PC-9 (cell line): ENCODE data around the gene PRMT1. TPM values are rescaled to one million over a fixed set of nuclear protein-coding genes. Genes with fewer than 3 reads are reported as not detected.

ENCODE experiments used
- BruUV-seq: library from RNA; stranded (reverse); fragments of 400-500 nt; replicated peaks from 2 replicates; lab custom pipeline; 2021; lab: Mats Ljungman, UMichigan
- CTCF ChIA-PET: fragments of 300-600 bp; sonication (Branson Sonifier 250); formaldehyde crosslinking; loops from one replicate; lab custom pipeline; 2022; ENCODE audit warnings: antibody characterized with exemption; lab: Charles Lee
- POLR2A ChIA-PET: fragments of 300-600 bp; sonication (Branson Sonifier 250); formaldehyde crosslinking; loops from one replicate; lab custom pipeline; 2022; ENCODE audit warnings: antibody characterized with exemption; ENCODE audit not compliant: unreplicated experiment; lab: Charles Lee
- DNase-seq, 2 experiments: peaks; one replicate each; pipeline versions ENCODE4 v3.0.0 to v3.0.0-alpha.2; 2015 to 2022; ENCODE audit warnings: mixed read lengths in 1 of 2
- H2AFZ ChIP-seq: fragments of 200-600 bp; sonication (generic); 2 replicates; pipeline ENCODE4 v1.8.1; 2017; ENCODE audit warnings: antibody characterized with exemption
- H3F3A ChIP-seq: fragments of 200-600 bp; sonication (generic); 2 replicates; pipeline ENCODE4 v1.8.1; 2017; ENCODE audit warnings: antibody characterized with exemption, mild to moderate bottlenecking, low read depth; ENCODE audit not compliant: insufficient read depth
- H3K27ac ChIP-seq: fragments of 200-600 bp; sonication (generic); 2 replicates; pipeline ENCODE4 v1.6.1; 2016; ENCODE audit warnings: mixed run types
- H3K27me3 ChIP-seq: fragments of 200-600 bp; sonication (generic); 2 replicates; pipeline ENCODE4 v1.6.1; 2016; ENCODE audit warnings: low read depth, mixed run types; ENCODE audit not compliant: insufficient read depth
- H3K36me3 ChIP-seq: fragments of 200-600 bp; sonication (generic); 2 replicates; pipeline ENCODE4 v1.6.1; 2016; ENCODE audit warnings: low read depth, mixed run types
- H3K4me1 ChIP-seq: fragments of 200-600 bp; sonication (generic); replicated peaks from 2 replicates; pipeline ENCODE4 v1.6.1; 2016; ENCODE audit warnings: mixed run types; ENCODE audit not compliant: insufficient read depth
- H3K4me2 ChIP-seq: fragments of 200-600 bp; sonication (generic); 2 replicates; pipeline ENCODE4 v1.6.1; 2017; ENCODE audit warnings: mixed run types
- H3K4me3 ChIP-seq: fragments of 200-600 bp; sonication (generic); 2 replicates; pipeline ENCODE4 v1.6.1; 2016; ENCODE audit warnings: mixed run types
- H3K79me2 ChIP-seq: fragments of 200-600 bp; sonication (generic); 2 replicates; pipeline ENCODE4 v1.6.1; 2017; ENCODE audit warnings: low read depth, mixed run types
- H3K9me2 ChIP-seq: fragments of 200-600 bp; sonication (generic); 2 replicates; pipeline ENCODE4 v1.8.1; 2017; ENCODE audit warnings: mild to moderate bottlenecking; ENCODE audit not compliant: insufficient read depth
- H3K9me3 ChIP-seq: fragments of 200-600 bp; sonication (generic); 2 replicates; pipeline ENCODE4 v1.8.1; 2016; ENCODE audit warnings: low read depth; ENCODE audit not compliant: insufficient read depth
- H4K20me1 ChIP-seq: fragments of 200-600 bp; sonication (generic); 2 replicates; pipeline ENCODE4 v1.8.1; 2017; ENCODE audit not compliant: insufficient read depth
- CTCF ChIP-seq: fragments of 200-600 bp; sonication (generic); conservative IDR thresholded peaks from 2 replicates; pipeline ENCODE4 v1.6.1; 2017; ENCODE audit warnings: mixed run types, antibody characterized with exemption, mild to moderate bottlenecking, moderate library complexity
- EZH2 ChIP-seq: fragments of 200-600 bp; sonication (generic); IDR thresholded peaks from 2 replicates; pipeline ENCODE4 v1.8.0; 2017; ENCODE audit warnings: antibody characterized with exemption, low read depth
- intact Hi-C: fragments of 100-400 bp; cut with micrococcal nuclease; formaldehyde crosslinking; loops from one replicate; pipeline ENCODE4 v1.10.0; 2022; ENCODE audit not compliant: unreplicated experiment
- total RNA-seq: library from RNA; stranded (reverse); gene quantifications from 2 replicates; pipeline ENCODE4 v1.2.3, GENCODE V29; 2021

Gene PRMT1
- total RNA-seq, 1 experiment from 2014 or later, result 261 TPM

DNA sequence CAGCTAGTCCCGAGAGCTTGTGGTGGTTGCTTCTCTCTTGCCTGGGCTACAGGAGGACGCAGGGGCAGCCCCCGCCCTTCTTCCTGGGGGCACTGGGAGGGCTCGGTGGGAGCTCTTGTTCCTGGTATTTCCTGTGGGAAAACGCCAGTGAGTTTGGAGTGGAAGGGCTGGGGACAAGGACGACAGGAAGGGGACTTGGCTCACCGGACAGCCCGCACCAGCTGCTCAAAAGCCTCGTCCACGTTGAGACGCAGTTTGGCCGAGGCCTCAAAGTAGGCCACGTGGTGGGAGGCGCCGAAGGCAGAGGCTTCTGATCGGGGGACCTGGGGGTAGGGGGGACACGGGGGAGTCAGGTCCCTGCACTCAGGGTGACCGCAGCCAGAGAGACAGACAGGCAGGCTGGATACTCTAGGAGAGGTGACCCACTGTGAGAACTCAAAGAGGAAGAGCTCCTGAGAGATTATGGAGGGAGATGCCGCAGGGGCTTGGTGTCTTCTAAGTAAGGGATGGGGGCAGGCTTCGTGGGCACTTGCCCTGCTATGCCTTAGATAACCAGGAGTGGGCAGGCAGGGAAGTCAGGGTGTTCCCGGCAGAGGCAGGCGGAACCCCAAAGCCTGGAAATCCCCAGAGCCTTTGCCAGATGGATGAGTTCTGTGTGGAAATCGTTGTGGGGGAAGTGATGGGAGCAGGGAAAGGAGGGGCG, 41.4 kb upstream of the PRMT1 start:
- Histone ChIP-seq H4K20me1 (no peaks in the 10 kb centered on the region), H3K4me2 (no peak overlapping the region), H3K79me2 (no peaks in the 10 kb centered on the region), H3K9me2 (no peaks in the 10 kb centered on the region), H2AFZ (no peak overlapping the region), H3K4me1 (peaks cover 21% of the 10 kb centered on the region), H3K9me3 (no peaks in the 10 kb centered on the region), H3K27ac (no peak overlapping the region), H3K27me3 (no peaks in the 10 kb centered on the region), H3K4me3 (no peak overlapping the region), H3F3A (peaks cover 22% of the 10 kb centered on the region), H3K36me3 (no peaks in the 10 kb centered on the region)
- CTCF ChIA-PET, result no interaction called here
- no peak for DNase-seq
- BruUV-seq, result no TSS peak
- POLR2A ChIA-PET, result no interaction called here
- TF ChIP-seq EZH2 (no peak), CTCF (no peak)
- intact Hi-C loops, result no loop called here

DNA sequence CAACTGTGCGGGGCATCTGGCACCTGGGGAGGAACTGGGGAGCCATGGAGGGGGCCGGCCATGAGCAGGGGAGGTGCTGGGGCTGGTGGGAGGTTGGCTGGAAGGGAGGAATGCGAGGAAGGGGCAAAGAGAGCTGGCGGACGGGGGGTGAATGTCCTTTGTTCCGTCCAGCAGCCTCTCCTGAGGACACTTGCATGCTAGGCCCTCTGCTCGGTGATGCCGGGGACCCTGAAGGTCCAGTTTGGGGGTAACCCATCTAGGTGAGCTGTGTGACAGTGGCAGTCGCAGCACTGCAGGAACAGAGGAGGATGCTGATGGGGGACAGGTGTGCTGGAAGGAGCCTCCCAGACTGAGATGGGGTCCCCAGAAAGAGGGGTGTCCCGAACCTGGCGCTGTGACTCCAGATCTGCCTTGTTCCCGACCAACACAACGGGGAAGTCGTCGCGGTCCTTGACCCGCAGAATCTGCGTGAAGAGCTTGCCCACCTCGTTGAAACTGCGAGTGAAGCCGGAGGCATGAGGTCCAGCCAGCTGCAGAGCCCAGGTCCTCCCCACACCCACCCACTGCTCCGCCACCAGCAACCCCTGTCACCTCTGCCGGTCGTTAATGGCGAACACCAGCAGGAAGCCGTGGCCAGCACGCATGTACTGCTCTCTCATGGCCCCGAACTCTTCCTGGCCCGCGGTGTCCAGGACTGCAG, 40.7 kb upstream of the PRMT1 start:
- DNase-seq, result no peak
- Histone ChIP-seq H3K4me2 (no peak overlapping the region), H3K27ac (no peak overlapping the region), H2AFZ (no peak overlapping the region), H3K9me2 (no peaks in the 10 kb centered on the region), H3K4me3 (no peak overlapping the region), H3F3A (peaks cover 25% of the 10 kb centered on the region), H3K9me3 (no peaks in the 10 kb centered on the region), H3K36me3 (no peaks in the 10 kb centered on the region), H3K79me2 (0 out of 2 replicates have a peak, but pooled peaks cover 5% of the 10 kb centered on the region), H3K4me1 (peaks cover 21% of the 10 kb centered on the region), H3K27me3 (no peaks in the 10 kb centered on the region), H4K20me1 (no peaks in the 10 kb centered on the region)
- POLR2A ChIA-PET, result no interaction called here
- BruUV-seq, result no TSS peak
- no peak for TF ChIP-seq CTCF
- TF ChIP-seq EZH2, result no peak
- intact Hi-C loops, result no loop called here
- CTCF ChIA-PET, result no interaction called here

DNA sequence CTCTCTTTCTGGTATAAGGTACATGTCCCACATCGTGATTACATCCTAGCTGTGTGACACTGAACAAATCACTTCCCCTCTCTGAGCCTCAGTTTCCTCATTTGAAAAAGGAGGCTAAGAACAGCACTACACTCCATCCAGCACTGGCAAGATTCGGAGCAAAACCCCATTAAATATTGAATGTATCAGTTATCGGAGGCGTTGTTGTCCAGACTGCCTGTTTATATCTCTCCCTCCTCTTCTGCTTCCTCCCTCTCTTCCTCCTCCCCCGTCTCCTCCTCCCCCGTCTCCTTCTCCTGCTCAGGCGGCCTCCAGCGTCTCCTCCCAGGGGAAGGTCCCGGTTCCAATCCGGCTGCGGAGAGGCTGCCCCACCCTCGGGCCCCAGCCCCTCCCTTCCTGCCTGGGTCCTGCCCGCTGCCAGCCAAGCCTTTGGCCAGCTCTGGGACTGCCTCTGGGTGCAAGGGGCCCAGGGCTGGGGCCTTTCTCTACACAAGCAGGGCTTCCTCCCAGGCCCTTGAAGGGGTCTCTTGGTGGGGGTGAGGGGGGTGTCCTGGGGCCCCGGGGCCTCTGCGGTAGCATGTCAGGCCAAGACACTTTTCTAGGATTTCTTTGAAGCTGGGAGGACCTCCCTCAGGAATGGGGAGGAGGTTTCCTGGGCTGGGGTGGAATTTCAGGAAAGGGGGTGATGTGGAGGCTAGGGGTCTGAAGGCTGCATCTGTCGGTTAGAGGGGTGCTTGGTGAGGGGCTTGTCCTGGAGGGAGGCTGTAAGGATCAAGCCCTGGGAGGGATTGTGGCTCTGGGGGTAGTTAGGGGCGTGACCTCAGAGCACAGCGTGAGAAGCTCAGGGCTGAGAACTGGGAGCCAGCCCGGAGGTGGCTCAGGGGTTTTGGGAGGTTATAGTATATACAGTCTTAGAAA, 39.0 kb upstream of the PRMT1 start:
- Histone ChIP-seq H3K9me2 (no peaks in the 10 kb centered on the region), H3K27ac (0 out of 2 replicates have a peak overlapping the region, but pooled peaks have one; percentile 8), H3K4me1 (peaks cover 25% of the 10 kb centered on the region), H2AFZ (0 out of 2 replicates have a peak overlapping the region, but pooled peaks have one; percentile 17), H3K4me2 (peak overlapping the region; percentile 71), H3K27me3 (no peaks in the 10 kb centered on the region), H3K79me2 (peaks cover 16% of the 10 kb centered on the region), H3K4me3 (peak overlapping the region; percentile 24; the same call in 1 of the 2 replicates), H4K20me1 (no peaks in the 10 kb centered on the region), H3F3A (peaks cover 22% of the 10 kb centered on the region), H3K36me3 (no peaks in the 10 kb centered on the region), H3K9me3 (no peaks in the 10 kb centered on the region)
- CTCF ChIA-PET, result interaction anchor here (0.6 kb wide), 1 partner anchor 57 kb away, joined by 6 read pairs; the partner anchor contains the start of gene NOSIP
- no TSS peak for BruUV-seq
- intact Hi-C loops, result no loop called here
- TF ChIP-seq CTCF, result no peak
- no peak for TF ChIP-seq EZH2
- POLR2A ChIA-PET, result interaction anchor here (0.6 to 0.7 kb wide), 3 partner anchors 26 to 646 kb away, joined by 3 to 10 read pairs (median 6); partner anchors contain the start of gene PRRG2
- peak; percentile 64 to 85 for DNase-seq
